ENCODE measurements around the gene R3HCC1L.
A peak's percentile ranks its signal among the peaks of the same experiment; 100 is the strongest.

The R3HCC1L gene

GRCh38 chr10:98134431-98135221 is at the start of gene R3HCC1L:
TSS of gene R3HCC1L (plus strand) at chr10:98134657. CDS start at chr10:98208115, 73,458 bp downstream.
- peak; percentile 73 to 91 for DNase-seq (ENCODE audit: low read depth in 2 of 2)

- no peak for DNase-seq (ENCODE audit: low read depth in 2 of 2)
Measured at GRCh38 chr10:98085238-98085637, 49.2 kb upstream of the R3HCC1L start.

GRCh38 chr10:98086837-98087708 is 47.4 kb upstream of the R3HCC1L start:
- no peak for DNase-seq (ENCODE audit: low read depth in 2 of 2)

GRCh38 chr10:98088186-98088971 is 46.1 kb upstream of the R3HCC1L start:
- DNase-seq (ENCODE audit: low read depth in 2 of 2), result no peak

GRCh38 chr10:98090822-98091221 is 43.6 kb upstream of the R3HCC1L start:
- DNase-seq (ENCODE audit: low read depth in 2 of 2), result no peak

GRCh38 chr10:98096316-98096715 is 38.1 kb upstream of the R3HCC1L start:
- no peak for DNase-seq (ENCODE audit: low read depth in 2 of 2)

GRCh38 chr10:98096731-98097130 is 37.7 kb upstream of the R3HCC1L start:
- no peak for DNase-seq (ENCODE audit: low read depth in 2 of 2)

GRCh38 chr10:98097175-98097574 is 37.3 kb upstream of the R3HCC1L start:
- DNase-seq (ENCODE audit: low read depth in 2 of 2), result no peak

GRCh38 chr10:98097616-98098015 is 36.8 kb upstream of the R3HCC1L start:
- DNase-seq (ENCODE audit: low read depth in 2 of 2), result no peak

- DNase-seq (ENCODE audit: low read depth in 2 of 2), result no peak
Measured at GRCh38 chr10:98098247-98098646, 36.2 kb upstream of the R3HCC1L start.

- no peak for DNase-seq (ENCODE audit: low read depth in 2 of 2)
Measured at GRCh38 chr10:98100476-98100875, 34.0 kb upstream of the R3HCC1L start.

GRCh38 chr10:98101366-98101765 is 33.1 kb upstream of the R3HCC1L start:
- DNase-seq (ENCODE audit: low read depth in 2 of 2), result no peak

- no peak for DNase-seq (ENCODE audit: low read depth in 2 of 2)
Measured at GRCh38 chr10:98104125-98104524, 30.3 kb upstream of the R3HCC1L start.

GRCh38 chr10:98106531-98106930 is 27.9 kb upstream of the R3HCC1L start:
- DNase-seq (ENCODE audit: low read depth in 2 of 2), result no peak

GRCh38 chr10:98107644-98108430 is 26.6 kb upstream of the R3HCC1L start:
- no peak for DNase-seq (ENCODE audit: low read depth in 2 of 2)

- no peak for DNase-seq (ENCODE audit: low read depth in 2 of 2)
Measured at GRCh38 chr10:98110356-98110755, 24.1 kb upstream of the R3HCC1L start.

GRCh38 chr10:98115031-98115787 is 19.2 kb upstream of the R3HCC1L start:
- no peak for DNase-seq (ENCODE audit: low read depth in 2 of 2)

- no peak for DNase-seq (ENCODE audit: low read depth in 2 of 2)
Measured at GRCh38 chr10:98119891-98120290, 14.6 kb upstream of the R3HCC1L start.

- DNase-seq (ENCODE audit: low read depth in 2 of 2), result no peak
Measured at GRCh38 chr10:98125940-98126631, 8.4 kb upstream of the R3HCC1L start.

- no peak for DNase-seq (ENCODE audit: low read depth in 2 of 2)
Measured at GRCh38 chr10:98128802-98129201, 5.7 kb upstream of the R3HCC1L start.

Measured in stimulated activated CD4-positive, alpha-beta T cell treated with anti-CD3 and anti-CD28 coated beads, Interleukin-1b, Interleukin-23, amount 100 ng/mL, for 1 hour (primary cell).